Measurements from ENCODE around the gene KRT12.
"Not testable (repeated sequence)": the region's sequence is repeated elsewhere in the genome, so short reads cannot be mapped to it uniquely, and the experiment has no call there.

The KRT12 gene

DNA sequence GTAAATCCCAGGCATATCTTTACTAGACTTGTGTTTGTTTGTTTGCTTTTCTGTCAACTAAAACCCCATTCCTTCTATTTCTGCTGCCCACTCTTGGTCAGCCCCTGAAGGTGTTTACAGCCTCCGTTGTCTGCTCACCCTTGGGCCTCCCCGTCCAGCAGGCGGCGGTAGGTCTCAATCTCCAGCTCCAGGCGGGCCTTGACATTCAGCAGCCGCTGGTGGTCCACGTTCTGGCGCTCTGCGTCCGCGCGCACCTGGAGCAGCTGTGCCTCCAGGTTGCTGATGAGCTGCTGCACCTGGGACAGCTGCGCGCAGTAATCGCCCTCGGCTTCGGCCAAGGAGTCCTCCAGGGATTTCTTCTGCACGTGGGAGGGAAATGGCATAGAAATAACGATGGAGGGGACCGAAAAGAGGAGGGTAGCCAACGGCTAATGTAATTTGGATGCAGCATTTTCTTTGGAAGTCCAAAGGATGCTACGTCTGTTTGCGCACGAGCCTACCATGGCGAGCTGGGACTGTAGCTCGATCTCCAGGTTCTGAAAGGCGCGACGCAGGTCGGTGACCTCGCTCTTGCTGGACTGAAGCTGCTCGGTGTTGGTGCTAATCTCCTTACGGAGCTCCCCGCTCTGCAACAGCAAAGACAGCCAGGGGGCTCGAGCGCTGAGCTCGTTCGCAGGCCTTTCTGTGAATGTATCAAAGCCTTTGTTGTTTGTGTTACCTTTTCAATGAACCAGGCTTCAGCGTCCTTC, 3.9 kb downstream of the KRT12 start:
- DNase-seq (ENCODE audit: low read depth, low spot score) = no peak
- no peak overlapping the region for H3K4me3 ChIP-seq (ENCODE audit: low read depth, low read length)
- in situ Hi-C loops (cut with HindIII; ENCODE audit: low sequenced_read_pairs) = no loop called here
- TF ChIP-seq, protein P1, sequence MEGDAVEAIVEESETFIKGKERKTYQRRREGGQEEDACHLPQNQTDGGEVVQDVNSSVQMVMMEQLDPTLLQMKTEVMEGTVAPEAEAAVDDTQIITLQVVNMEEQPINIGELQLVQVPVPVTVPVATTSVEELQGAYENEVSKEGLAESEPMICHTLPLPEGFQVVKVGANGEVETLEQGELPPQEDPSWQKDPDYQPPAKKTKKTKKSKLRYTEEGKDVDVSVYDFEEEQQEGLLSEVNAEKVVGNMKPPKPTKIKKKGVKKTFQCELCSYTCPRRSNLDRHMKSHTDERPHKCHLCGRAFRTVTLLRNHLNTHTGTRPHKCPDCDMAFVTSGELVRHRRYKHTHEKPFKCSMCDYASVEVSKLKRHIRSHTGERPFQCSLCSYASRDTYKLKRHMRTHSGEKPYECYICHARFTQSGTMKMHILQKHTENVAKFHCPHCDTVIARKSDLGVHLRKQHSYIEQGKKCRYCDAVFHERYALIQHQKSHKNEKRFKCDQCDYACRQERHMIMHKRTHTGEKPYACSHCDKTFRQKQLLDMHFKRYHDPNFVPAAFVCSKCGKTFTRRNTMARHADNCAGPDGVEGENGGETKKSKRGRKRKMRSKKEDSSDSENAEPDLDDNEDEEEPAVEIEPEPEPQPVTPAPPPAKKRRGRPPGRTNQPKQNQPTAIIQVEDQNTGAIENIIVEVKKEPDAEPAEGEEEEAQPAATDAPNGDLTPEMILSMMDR (IDR thresholded peaks at IDR 0.05; ENCODE audit: low read depth, low read length) = peak; percentile 59

DNA sequence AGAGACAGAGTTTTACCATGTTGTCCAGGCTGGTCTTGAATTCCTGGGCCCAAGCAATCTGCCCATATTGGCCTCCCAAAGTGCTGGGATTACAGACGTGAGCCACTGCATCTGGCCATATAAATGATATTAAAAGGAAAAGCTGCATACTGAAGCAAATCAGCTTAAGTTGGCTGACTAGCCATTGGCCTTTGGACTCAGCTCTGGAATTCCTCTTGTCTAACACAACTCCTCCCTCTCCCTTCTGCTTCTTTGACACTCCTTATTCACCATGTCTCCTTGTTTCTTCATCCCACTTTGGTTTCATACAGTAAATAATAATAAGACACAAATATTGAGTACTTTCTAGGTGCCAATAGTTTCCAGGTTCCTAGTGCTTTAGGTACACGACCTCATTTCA, 7.5 kb downstream of the KRT12 start:
- no peak overlapping the region for H3K4me3 ChIP-seq (ENCODE audit: low read depth, low read length)
- TF ChIP-seq, protein P1 (IDR thresholded peaks at IDR 0.05; ENCODE audit: low read depth, low read length) = no peak
- in situ Hi-C loops (cut with HindIII; ENCODE audit: low sequenced_read_pairs) = no loop called here
- DNase-seq (ENCODE audit: low read depth, low spot score) = no peak

DNA sequence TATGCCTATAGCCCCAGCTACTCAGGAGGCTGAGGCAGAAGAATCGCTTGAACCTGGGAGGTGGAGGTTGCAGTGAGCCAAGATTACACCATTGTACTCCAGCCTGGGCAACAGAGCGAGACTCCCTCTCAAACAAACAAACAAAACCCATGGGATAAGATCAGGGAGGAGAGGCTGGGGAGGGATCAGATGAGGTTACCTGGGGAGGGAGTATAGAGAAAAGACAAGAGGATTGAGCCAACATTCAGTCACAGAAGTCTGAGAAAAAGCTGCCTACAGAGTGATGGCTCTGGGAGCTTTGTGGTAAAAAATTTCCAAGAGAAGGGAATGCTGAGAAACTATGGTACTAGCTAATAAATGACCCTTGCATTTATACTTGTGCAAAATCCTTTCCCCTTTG, 8.4 kb downstream of the KRT12 start:
- H3K4me3 ChIP-seq (ENCODE audit: low read depth, low read length); in situ Hi-C loops (cut with HindIII; ENCODE audit: low sequenced_read_pairs); DNase-seq (ENCODE audit: low read depth, low spot score): not testable (repeated sequence)

DNA sequence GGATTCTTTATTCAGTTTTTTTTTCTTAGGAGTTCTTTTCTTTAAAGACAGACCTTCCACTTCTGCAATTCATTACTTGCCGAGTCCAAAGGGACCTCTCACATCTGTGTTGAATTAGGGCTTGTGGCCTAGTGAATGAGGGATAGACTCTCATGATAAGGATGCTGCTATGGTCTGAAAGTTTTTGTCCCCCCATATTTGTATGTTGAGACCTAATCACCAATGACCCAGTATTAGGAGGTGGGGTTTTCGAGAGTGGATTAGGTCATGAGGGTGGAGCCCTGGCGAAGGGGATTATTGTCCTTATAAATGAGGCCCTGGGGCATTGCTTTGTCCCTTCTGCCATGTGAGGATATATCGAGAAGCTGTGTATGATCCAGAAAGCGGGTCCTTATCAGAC, 9.5 kb downstream of the KRT12 start:
- TF ChIP-seq, protein P1 (IDR thresholded peaks at IDR 0.05; ENCODE audit: low read depth, low read length) = no peak
- DNase-seq (ENCODE audit: low read depth, low spot score) = peak; percentile 43
- H3K4me3 ChIP-seq (ENCODE audit: low read depth, low read length) = no peak overlapping the region
- in situ Hi-C loops (cut with HindIII; ENCODE audit: low sequenced_read_pairs) = no loop called here

DNA sequence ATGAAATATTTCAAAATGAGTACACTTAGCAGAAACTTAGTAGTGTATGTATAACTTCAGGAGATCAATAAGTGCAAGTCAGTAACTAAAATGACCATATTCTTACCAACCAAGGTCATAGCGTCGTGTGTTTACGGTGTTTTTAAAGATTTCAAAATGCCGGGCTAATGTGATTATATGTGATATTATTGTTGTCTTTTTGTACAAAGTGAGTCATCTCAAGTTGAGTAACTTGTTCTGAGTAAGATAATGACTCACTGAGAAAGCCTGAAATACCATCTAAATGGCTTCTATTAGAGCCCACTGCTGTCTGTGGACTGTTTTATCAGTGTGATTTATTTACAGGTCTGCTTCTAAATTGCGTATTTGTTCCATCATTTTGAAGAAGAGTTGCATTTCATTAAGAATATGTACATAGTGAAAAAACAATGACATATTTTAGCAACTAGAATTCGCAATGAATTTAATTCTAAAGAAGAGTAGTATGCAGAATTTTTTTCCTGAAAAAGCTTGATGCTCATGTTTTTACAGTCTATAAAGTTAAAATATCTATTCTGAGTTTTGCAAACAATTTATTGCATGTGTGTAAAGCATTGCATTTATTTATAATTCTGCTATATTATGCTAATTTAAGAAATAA, 12.7 kb downstream of the KRT12 start:
- DNase-seq (ENCODE audit: low read depth, low spot score) = peak; percentile 83
- TF ChIP-seq, protein P1 (IDR thresholded peaks at IDR 0.05; ENCODE audit: low read depth, low read length) = no peak
- no peak overlapping the region for H3K4me3 ChIP-seq (ENCODE audit: low read depth, low read length)
- in situ Hi-C loops (cut with HindIII; ENCODE audit: low sequenced_read_pairs) = no loop called here

DNA sequence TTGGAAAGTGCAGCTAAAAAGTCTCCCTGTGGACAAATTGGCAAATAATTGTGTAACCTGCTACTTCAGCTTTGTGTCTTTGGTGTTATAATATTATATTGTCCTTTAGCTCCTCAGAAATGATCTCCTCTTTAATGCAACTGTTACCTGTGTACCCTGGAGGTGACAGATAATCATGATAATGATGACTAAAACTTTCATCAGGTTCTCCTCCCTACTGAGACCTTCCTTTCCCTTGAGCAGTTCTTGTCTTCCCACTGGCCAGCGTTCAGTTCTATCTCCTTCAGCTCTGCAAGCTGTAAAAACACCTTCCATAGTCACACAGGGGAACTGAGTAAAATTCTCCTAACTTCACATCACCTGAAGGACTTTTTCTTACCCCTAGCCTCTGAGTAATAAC, 14.7 kb downstream of the KRT12 start:
- in situ Hi-C loops (cut with HindIII; ENCODE audit: low sequenced_read_pairs) = no loop called here
- no peak overlapping the region for H3K4me3 ChIP-seq (ENCODE audit: low read depth, low read length)
- DNase-seq (ENCODE audit: low read depth, low spot score) = no peak
- TF ChIP-seq, protein P1 (IDR thresholded peaks at IDR 0.05; ENCODE audit: low read depth, low read length) = no peak

DNA sequence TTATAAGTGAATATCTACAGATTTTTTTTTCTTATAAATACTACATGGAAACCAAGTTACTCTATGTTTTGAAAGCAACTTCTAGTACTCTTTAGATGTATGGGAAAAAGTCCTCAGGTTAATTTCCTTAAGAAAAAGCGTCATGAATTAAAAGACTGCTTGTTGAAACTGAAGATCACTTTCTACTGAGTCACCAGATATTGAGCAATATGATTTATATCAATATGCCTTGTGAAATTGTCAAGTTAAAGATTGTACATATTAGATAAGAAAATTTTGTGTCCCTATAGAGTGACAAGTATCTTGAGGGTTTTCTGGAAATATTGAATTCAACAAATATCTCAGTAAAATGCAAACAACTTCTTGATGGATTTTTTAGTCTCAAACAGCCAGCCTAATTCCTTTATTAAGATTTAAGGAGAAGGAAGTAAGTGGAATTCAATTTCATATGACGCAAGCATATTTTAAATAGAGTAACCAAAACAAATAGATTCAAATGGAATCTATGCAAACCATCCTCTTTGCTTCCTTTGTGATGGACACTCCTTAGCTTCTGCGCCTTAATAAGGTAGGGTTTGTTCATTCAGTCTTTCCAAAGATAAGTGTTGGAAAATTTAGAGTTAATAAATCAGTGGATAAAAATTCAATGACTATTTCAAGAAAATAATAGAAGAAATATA, 16.6 kb downstream of the KRT12 start:
- in situ Hi-C loops (cut with HindIII; ENCODE audit: low sequenced_read_pairs) = no loop called here
- no peak overlapping the region for H3K4me3 ChIP-seq (ENCODE audit: low read depth, low read length)
- TF ChIP-seq, protein P1 (IDR thresholded peaks at IDR 0.05; ENCODE audit: low read depth, low read length) = no peak
- no peak for DNase-seq (ENCODE audit: low read depth, low spot score)
